SH-SY5Y (cell line): ENCODE measurements around the gene CEP290.

Experiments
- GATA2 ChIP-seq: IDR thresholded peaks from 2 replicates; pipeline ENCODE4 v1.6.1; 2011; ENCODE audit warnings: mild to moderate bottlenecking, low read depth, low read length
- GATA3 ChIP-seq: IDR thresholded peaks from 2 replicates; pipeline ENCODE4 v1.6.1; 2011; ENCODE audit warnings: low read depth, mild to moderate bottlenecking, low read length, moderate library complexity

GRCh38 chr12:88029093-88029665 lies 112.7 kb downstream of the CEP290 start, which contains the start of gene C12orf50:
- TF ChIP-seq GATA2 (no peak), GATA3 (no peak)
